T-helper 2 cell treated with Interferon-gamma antibody and Interleukin-4, amounts not matched to agents 5 μg/mL and 100 μg/mL, for 36 hours (primary cell): ENCODE measurements around the gene GRIK4.

Experiments used
- DNase-seq: peaks from one replicate; pipeline ENCODE4 v3.0.0; 2021; ENCODE audit warnings: low spot score
- H3K27ac Mint-ChIP-seq: one replicate; pipeline ENCODE4 v1.8.0; 2021; ENCODE audit warnings: mild to moderate bottlenecking, mixed read lengths
- H3K27me3 Mint-ChIP-seq: one replicate; pipeline ENCODE4 v1.8.0; 2021; ENCODE audit warnings: low read depth, mixed read lengths
- H3K36me3 Mint-ChIP-seq: one replicate; pipeline ENCODE4 v1.8.0; 2021; ENCODE audit warnings: low read depth, mixed read lengths
- H3K4me1 Mint-ChIP-seq: one replicate; pipeline ENCODE4 v1.8.0; 2021; ENCODE audit warnings: low read depth, mixed read lengths
- H3K4me3 Mint-ChIP-seq: one replicate; pipeline ENCODE4 v1.8.0; 2022; ENCODE audit warnings: mild to moderate bottlenecking, moderate library complexity, mixed read lengths
- H3K9me3 Mint-ChIP-seq: one replicate; pipeline ENCODE4 v1.8.0; 2021; ENCODE audit warnings: mixed read lengths

Gene GRIK4

DNA sequence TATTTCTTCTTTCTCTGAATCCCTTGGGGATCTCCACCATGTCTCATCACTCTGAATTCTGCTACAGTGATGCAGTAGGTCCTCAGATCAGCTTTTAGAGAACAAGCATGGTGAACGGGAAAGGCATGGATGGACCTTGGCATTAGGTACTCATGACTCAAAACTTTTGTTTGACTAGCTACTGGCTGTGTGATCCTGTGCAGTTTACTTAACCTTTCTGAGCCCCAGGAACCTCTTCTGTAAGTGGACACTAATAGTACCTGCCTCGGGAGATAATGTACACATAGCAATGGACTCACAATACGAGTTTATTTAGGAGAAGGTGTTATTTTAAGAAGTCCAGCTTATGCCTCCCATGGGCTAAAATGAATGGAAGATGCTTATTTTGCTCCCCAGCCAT, 327.7 kb downstream of the GRIK4 start:
- no peaks in the 10 kb centered on the region for H3K36me3 Mint-ChIP-seq
- no peaks in the 10 kb centered on the region for H3K9me3 Mint-ChIP-seq
- H3K4me3 Mint-ChIP-seq: no peak overlapping the region
- H3K27me3 Mint-ChIP-seq: peaks cover 5% of the 10 kb centered on the region
- no peak for DNase-seq
- H3K27ac Mint-ChIP-seq: no peak overlapping the region
- H3K4me1 Mint-ChIP-seq: peaks cover 11% of the 10 kb centered on the region

DNA sequence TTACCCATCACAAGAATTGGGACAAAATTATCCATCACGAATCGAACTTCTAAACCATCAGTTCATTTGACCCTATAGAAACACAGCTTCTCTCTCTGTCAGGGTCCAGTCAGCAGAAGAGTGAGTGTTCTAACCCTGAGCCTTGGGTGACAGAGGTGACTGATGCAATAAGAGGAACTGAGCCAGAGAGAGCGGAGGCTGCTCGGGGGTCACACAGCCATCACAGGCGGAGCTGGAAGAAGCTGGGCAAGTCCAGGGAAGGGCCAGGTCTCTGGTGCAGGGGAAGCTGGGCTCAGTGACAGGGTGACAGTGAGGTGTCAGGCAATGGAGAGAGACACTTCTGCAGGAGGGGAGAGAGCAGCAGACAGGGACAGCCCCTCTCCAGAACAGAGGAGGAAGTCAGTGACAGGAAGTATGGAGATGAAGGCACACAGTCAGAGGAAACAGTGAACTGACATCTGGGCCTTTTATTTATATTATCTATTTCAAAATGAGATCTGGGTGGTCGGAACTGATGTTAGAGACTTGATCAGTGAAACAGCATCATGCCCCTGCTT, 328.4 kb downstream of the GRIK4 start:
- H3K27me3 Mint-ChIP-seq: peaks cover 2% of the 10 kb centered on the region
- no peak overlapping the region for H3K4me3 Mint-ChIP-seq
- no peak overlapping the region for H3K27ac Mint-ChIP-seq
- peaks cover 11% of the 10 kb centered on the region for H3K4me1 Mint-ChIP-seq
- H3K9me3 Mint-ChIP-seq: no peaks in the 10 kb centered on the region
- no peak for DNase-seq
- no peaks in the 10 kb centered on the region for H3K36me3 Mint-ChIP-seq

DNA sequence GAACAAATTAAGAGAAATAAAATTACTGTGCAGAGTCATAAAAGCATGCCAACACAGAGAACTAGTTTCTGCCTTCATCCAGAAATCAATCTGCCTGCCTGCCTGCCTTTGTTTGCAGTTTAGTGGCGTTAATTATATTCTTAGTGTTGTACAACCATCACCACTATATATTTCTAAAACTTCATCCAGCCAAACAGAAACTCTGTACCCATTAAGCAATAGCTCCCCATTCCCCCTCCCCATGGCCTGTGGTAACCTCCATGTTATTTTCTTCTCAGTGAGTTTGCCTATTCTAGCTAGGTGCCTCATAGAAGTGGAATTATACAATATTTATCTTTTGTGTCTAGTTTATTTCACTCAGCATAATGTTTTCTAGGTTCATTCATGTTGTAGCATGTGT, 329.1 kb downstream of the GRIK4 start:
- Mint-ChIP-seq H3K9me3 (no peaks in the 10 kb centered on the region), H3K36me3 (no peaks in the 10 kb centered on the region), H3K4me3 (no peak overlapping the region), H3K4me1 (peaks cover 8% of the 10 kb centered on the region), H3K27ac (no peak overlapping the region), H3K27me3 (peaks cover 2% of the 10 kb centered on the region)
- no peak for DNase-seq

DNA sequence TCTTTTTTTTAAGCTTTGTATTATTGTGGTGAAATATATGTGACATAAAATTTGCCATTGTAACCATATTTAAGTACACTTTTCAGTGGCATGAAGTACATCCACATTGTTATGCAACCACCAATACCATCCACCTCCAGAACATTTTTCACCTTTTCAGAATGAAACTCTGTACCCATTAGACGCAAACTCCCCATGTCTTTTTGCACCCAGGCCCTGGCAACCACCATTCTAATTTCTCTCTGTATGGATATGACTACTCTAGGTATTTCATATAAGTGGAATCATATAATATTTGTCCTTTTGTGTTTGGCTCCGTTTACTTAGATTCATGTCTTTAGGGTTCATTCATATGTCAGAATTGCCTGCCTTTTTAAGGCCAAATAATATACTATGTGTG, 329.5 kb downstream of the GRIK4 start:
- Mint-ChIP-seq H3K4me3 (no peak overlapping the region), H3K36me3 (no peaks in the 10 kb centered on the region), H3K27ac (no peak overlapping the region), H3K27me3 (peaks cover 2% of the 10 kb centered on the region), H3K4me1 (peaks cover 4% of the 10 kb centered on the region), H3K9me3 (no peaks in the 10 kb centered on the region)
- DNase-seq: no peak

DNA sequence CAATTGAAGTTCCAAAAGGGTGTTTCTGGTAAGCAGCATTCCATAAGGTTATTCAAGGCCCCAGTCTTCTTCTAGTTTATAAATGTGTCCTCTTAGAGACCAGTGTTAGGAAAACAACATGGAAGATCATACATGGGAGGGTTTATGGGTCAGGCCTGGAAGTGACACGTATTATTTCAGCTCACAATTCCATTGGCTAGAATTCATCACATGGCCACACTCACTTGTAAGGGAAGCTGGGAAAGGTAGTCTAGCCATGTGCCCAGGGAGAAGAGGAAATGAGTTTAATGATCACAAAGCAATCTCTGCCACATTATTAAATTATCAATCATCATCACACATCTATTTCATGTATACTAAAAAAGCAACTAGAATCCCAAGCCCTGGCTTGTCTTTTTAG, 330.6 kb downstream of the GRIK4 start:
- DNase-seq: no peak
- Mint-ChIP-seq H3K36me3 (no peaks in the 10 kb centered on the region), H3K27ac (no peak overlapping the region), H3K9me3 (no peaks in the 10 kb centered on the region), H3K4me3 (no peak overlapping the region), H3K27me3 (peaks cover 2% of the 10 kb centered on the region), H3K4me1 (peaks cover 3% of the 10 kb centered on the region)

DNA sequence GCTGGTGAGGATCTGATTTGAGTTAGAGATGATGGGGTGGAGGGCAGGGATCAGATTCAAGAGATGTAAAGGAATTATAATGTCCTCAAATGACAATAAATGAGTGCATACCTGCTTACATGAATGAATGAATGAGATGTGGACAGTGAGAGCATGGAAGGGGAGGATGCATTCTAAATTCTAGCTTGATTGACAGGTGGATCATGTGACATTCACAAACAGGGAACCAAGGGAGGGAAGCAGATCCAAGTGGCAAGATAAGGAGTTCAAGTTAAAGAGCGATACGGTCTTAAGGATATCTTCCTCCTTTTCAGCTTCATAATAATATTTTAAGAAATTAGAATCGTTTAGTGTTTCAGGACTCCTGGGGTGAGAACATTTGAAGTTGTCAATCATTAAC, 341.9 kb downstream of the GRIK4 start:
- H3K27me3 Mint-ChIP-seq: no peaks in the 10 kb centered on the region

DNA sequence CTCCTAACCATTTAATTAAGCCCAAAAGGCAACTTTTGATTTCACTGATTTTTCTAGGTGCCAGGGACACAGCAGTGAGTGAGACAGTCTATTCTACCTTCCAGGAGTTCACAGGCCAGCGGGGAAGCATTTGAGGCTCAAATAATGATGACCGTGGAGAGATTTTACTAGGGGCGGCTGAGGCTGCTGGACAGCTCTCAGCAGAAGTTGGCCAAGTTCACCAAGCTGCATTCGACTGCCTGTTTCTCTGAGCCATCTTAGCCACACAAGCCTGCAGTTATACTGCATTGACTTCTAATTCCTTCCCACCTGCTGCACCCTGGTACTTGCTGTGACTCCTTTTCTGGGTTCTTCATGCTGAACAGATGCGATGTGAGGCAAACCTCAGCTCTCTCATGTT, 343.4 kb downstream of the GRIK4 start:
- no peak overlapping the region for H3K27ac Mint-ChIP-seq
- H3K9me3 Mint-ChIP-seq: no peaks in the 10 kb centered on the region
- no peaks in the 10 kb centered on the region for H3K4me1 Mint-ChIP-seq
- H3K36me3 Mint-ChIP-seq: no peaks in the 10 kb centered on the region
- DNase-seq: no peak
- H3K4me3 Mint-ChIP-seq: no peak overlapping the region
- H3K27me3 Mint-ChIP-seq: no peaks in the 10 kb centered on the region

More for the DNA sequence above, 341.9 kb downstream of the GRIK4 start:
- Mint-ChIP-seq H3K27ac (no peak overlapping the region), H3K9me3 (no peaks in the 10 kb centered on the region), H3K4me3 (no peak overlapping the region), H3K36me3 (no peaks in the 10 kb centered on the region), H3K4me1 (no peaks in the 10 kb centered on the region)
- DNase-seq: no peak

DNA sequence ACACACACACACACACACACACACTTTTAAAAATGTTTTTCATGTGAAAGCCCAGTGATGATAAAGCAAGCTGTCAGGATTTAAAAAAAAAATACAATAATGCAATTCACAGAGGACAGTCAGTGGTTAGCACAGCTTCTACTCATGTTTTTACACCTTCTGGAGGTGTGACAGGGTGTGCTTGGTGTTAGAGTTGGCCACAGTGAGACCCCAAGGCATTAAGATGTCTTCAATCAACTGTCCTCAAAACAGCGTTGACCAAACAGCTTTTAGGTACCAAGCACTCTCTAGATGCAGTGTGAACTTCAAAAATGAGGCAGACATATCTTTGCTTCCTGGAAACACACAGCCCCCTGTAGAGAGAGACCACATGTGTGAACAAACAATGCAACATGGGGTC, 346.0 kb downstream of the GRIK4 start:
- no peaks in the 10 kb centered on the region for H3K4me1 Mint-ChIP-seq
- no peaks in the 10 kb centered on the region for H3K36me3 Mint-ChIP-seq
- no peaks in the 10 kb centered on the region for H3K27me3 Mint-ChIP-seq
- H3K9me3 Mint-ChIP-seq: no peaks in the 10 kb centered on the region
- H3K4me3 Mint-ChIP-seq: no peak overlapping the region
- no peak for DNase-seq
- H3K27ac Mint-ChIP-seq: no peak overlapping the region

DNA sequence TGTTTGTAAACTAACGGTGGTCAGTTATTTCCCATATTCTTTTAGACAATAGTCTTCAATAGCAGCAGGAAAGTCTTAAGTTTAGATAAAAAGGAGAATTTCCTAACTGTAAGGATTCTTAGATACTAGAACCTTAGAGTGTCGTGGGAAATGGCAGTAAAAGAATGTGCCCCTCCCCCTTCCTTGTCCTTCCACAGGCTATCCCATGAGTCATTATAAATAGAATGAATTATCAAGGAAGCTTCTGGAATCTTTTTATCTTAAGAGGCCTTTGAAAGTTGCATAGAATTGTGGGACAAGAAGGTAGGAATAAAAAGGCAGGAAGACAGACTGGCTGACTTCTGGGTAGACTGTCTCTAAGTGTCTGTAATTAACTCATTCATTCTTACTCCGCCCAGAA, 347.2 kb downstream of the GRIK4 start:
- no peak overlapping the region for H3K27ac Mint-ChIP-seq
- no peaks in the 10 kb centered on the region for H3K4me1 Mint-ChIP-seq
- no peaks in the 10 kb centered on the region for H3K9me3 Mint-ChIP-seq
- no peak overlapping the region for H3K4me3 Mint-ChIP-seq
- H3K36me3 Mint-ChIP-seq: no peaks in the 10 kb centered on the region
- no peak for DNase-seq
- H3K27me3 Mint-ChIP-seq: no peaks in the 10 kb centered on the region

DNA sequence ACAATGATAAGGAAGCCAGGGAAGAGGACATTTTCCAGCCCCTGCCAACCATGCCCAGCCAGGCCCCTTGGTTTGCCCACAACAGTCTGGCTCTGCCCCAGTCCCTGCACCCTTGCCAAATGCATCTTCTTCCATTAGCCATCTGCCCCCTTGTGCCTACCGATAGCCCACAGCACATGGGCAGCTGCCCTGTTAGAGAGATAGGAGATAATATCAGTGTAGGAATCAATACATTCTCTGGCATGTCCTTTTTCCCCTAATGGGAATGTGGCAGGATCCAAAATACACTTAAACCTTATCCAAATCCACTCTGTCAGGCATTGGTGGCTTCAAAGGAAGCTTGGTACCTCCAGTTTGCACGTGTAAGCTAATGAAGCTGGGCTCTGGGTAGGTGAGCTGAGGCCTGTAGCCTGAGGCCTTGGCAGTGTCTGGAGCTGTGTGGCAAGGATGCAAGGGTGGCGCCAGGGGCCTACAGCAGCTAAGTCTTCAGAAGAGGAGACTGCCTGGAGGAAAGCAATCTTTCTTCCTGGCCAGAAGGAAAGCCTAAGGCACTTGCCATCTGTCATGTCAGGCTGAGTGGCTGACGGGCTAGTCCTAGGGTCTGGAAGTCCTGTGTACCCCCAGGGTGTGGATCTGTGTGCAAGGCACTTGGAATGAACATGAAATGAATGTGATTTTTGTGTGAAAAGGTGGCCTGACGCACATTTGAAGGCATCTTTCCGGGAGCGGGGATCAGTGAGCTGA, 348.2 kb downstream of the GRIK4 start:
- Mint-ChIP-seq H3K4me3 (no peak overlapping the region), H3K4me1 (no peaks in the 10 kb centered on the region), H3K27me3 (no peaks in the 10 kb centered on the region), H3K9me3 (no peaks in the 10 kb centered on the region), H3K27ac (no peak overlapping the region), H3K36me3 (no peaks in the 10 kb centered on the region)
- DNase-seq: no peak

DNA sequence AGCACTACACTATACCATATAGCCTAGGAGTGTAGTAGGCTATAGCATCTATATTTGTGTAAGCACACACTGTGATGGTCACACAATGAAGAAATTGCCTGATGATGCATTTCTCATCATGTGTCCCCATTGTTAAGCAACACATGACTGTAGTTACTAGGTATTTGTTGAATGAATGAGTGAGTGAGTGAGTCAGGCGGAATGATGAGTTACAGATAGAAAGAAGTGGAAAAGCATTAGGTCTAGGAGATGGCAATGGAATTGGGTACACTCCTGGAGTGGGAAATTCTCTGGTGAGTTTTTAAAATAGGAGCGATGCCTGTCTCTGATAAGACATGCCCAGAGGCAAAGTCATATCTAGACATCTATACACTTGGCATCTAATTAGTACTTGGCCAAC, 351.8 kb downstream of the GRIK4 start:
- H3K4me1 Mint-ChIP-seq: no peaks in the 10 kb centered on the region
- peaks cover 3% of the 10 kb centered on the region for H3K27me3 Mint-ChIP-seq
- H3K4me3 Mint-ChIP-seq: no peak overlapping the region
- DNase-seq: no peak
- no peaks in the 10 kb centered on the region for H3K36me3 Mint-ChIP-seq
- H3K27ac Mint-ChIP-seq: no peak overlapping the region
- H3K9me3 Mint-ChIP-seq: no peaks in the 10 kb centered on the region

DNA sequence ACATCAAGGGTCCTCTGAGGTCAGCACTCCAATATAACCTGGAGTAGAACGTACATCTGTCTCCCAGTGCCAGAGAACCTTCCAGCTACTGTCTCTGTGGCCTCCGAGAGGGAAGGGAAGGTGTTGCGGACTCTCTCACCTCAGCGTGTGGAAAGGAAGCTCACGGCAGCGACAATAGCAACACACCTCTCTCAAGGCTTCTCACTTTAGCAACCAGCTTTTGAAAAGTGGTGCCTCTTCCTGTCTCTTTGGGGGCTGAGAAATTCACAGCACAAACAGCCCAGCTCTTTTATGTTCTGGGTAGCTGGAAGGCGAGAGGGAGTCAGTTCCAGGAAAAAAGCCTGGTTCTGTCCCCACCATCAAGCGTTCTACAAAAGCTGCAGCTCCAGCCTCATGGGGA, 355.5 kb downstream of the GRIK4 start:
- peaks cover 3% of the 10 kb centered on the region for H3K27me3 Mint-ChIP-seq
- no peaks in the 10 kb centered on the region for H3K4me1 Mint-ChIP-seq
- no peak for DNase-seq
- no peak overlapping the region for H3K4me3 Mint-ChIP-seq
- H3K27ac Mint-ChIP-seq: no peak overlapping the region
- H3K36me3 Mint-ChIP-seq: no peaks in the 10 kb centered on the region
- no peaks in the 10 kb centered on the region for H3K9me3 Mint-ChIP-seq

DNA sequence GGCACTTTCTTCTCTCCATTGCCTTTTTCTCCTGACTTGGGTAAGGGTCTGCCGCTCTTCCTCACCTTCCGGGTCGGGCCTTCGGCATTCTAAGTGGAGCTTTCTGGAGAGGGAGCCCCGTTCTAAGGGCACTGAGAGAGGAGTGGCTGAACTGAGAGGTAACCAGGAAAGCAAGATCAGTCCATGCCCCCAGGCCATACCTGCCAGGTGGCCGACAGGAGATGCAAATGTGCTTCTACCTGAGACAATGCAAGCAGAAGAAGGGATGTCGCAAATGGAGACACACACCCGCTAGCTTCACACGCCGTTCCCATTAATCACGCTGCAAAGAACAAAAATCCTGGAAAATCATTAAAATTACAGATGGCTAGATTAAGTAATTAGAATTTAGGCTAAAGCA, 356.0 kb downstream of the GRIK4 start:
- Mint-ChIP-seq H3K27ac (no peak overlapping the region), H3K36me3 (no peaks in the 10 kb centered on the region), H3K4me3 (no peak overlapping the region), H3K27me3 (peaks cover 3% of the 10 kb centered on the region), H3K4me1 (no peaks in the 10 kb centered on the region), H3K9me3 (no peaks in the 10 kb centered on the region)
- DNase-seq: no peak

DNA sequence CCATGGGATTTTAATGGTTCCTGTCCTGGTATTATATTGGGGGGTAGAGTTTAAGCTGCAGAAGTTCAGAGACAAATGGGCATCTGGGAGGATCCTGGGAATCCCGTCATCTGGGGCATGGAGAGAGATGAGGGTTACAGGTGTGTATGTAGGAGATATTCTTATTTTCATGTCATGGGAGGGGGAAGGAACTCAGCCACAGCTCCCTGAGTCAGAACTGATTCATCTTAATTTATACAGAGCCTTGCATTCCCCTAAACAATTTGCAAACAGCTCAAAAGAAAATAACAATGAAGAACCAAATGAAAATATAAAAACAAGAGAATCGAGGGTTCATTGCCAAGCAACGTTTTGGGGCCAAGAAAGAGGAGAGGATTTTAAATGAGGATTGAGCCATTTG, 356.4 kb downstream of the GRIK4 start:
- no peaks in the 10 kb centered on the region for H3K9me3 Mint-ChIP-seq
- peaks cover 3% of the 10 kb centered on the region for H3K27me3 Mint-ChIP-seq

DNA sequence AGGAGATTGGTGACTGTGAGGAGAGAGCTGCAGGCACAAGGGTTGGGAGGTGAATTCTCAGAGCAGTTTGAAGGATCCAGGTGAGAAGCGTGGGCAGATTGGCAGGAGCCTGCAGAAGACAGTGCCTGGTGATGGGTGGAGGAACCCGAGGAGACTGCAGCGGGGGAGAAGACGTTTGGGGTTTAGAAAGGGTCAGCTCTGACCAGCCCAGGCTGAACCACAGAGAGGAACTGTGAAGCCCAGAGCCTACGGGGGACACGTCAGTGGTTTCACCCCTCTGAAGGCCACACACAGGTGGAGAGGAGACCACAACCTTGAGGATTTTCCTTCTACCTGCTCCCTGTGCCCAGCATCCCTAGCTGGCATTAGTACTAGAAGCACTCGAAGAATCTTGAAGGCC, 357.5 kb downstream of the GRIK4 start:
- Mint-ChIP-seq H3K4me3 (no peak overlapping the region), H3K27me3 (peaks cover 3% of the 10 kb centered on the region), H3K4me1 (no peaks in the 10 kb centered on the region), H3K36me3 (no peaks in the 10 kb centered on the region), H3K9me3 (no peaks in the 10 kb centered on the region), H3K27ac (no peak overlapping the region)
- no peak for DNase-seq

More for the DNA sequence above, 356.4 kb downstream of the GRIK4 start:
- H3K27ac Mint-ChIP-seq: no peak overlapping the region
- H3K4me3 Mint-ChIP-seq: no peak overlapping the region
- H3K4me1 Mint-ChIP-seq: no peaks in the 10 kb centered on the region
- no peaks in the 10 kb centered on the region for H3K36me3 Mint-ChIP-seq
- no peak for DNase-seq
